Epidermal melanocyte (primary cell): ENCODE results near the gene SCAND1.
"Not testable (repeated sequence)": the region's sequence is repeated elsewhere in the genome, so short reads cannot be mapped to it uniquely, and the experiment has no call there.

Source experiments
- DNase-seq: peaks from one replicate; pipeline ENCODE4 v3.0.0; 2011; ENCODE audit warnings: low spot score; ENCODE audit not compliant: insufficient read length

Gene SCAND1

DNA sequence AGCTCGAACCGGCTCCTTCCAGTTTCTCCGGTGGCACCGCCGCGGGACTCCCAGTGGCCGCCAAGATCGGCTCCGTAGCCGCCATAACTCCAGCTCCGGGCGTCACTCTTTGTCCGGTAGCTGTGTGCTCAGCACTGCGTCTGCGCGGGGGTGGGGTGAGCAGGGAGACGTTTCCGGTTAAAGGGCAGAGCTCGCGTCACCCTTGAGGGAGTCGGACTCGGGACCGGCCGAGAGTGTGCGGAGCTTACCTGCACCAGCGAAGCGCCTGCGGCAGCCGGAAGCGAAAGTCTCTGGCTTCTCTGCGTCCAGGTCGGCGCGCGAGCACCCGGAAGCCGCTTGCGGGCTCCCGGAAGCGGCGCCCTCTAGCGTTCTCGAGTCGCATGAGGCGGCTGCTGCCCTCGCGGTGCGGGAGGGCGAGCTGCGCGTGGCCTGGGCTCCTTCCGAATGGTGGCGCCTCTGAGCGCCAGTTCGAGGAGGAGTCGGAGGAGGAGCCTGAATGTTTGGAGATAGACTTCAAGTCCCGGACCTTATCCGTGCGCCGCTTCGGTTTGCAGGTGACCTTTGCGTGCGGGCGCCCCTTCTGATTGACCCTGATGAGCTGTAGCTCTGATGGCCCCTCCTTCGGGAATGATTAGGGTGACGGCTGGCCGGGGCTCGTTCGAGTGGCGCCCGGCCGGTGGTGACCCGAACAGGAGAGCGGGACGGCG is at the start of gene SCAND1:
TSS of gene SCAND1 (minus strand) at position 303 of the 707 bp plus-strand sequence. CDS start at position 85, 218 bp downstream.
- DNase-seq = peak; percentile 96

DNA sequence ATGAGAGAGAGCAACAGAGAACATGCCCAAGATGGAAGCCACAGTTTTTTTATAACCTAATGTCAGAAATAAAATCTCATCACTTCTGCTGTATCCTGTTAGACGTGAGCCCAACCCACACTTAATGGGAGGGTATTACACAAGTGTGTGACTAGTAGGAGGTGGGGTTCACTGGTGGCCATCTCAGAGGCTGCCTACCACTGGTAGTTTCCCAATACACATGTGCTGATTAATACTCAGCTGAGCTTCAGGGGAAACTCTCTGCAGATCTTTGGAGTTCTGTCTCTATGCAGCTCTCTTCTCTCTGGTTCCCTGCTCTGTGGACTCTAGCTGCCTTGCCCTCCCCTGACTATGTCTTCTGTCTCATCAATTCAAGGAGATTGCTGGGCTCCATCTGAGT is 49.7 kb upstream of the SCAND1 start:
- no peak for DNase-seq

DNA sequence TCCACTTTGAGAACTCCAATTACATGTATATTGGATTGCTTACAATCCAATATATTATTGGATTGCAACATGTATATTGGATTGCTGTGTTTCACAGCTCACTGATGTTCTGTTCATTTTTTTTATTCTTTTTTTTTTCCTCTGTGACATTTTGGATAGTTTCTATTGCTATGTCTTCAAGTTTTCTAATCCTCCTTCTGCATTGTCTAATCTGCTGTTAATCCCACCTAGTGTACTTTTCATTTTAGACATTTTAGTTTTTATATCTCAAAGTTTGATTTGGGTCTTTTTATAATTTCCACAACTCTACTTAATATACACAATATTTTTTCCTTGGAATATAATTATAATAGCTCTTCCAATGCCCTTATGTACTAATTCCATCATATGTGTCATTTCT is 48.6 kb upstream of the SCAND1 start:
- no peak for DNase-seq

DNA sequence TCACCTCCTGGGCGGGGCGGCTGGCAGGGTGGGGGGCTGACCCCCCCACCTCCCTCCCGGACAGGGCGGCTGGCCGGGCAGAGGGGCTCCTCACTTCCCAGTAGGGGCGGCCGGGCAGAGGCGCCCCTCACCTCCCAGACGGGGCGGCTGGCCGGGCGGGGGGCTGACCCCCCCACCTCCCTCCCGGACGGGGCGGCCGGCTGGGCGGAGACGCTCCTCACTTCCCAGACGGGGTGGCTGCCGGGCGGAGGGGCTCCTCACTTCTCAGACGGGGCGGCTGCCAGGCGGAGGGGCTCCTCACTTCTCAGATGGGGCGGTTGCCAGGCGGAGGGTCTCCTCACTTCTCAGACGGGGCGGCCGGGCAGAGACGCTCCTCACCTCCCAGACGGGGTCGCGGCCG is 47.0 kb upstream of the SCAND1 start:
- not testable (repeated sequence) for DNase-seq

DNA sequence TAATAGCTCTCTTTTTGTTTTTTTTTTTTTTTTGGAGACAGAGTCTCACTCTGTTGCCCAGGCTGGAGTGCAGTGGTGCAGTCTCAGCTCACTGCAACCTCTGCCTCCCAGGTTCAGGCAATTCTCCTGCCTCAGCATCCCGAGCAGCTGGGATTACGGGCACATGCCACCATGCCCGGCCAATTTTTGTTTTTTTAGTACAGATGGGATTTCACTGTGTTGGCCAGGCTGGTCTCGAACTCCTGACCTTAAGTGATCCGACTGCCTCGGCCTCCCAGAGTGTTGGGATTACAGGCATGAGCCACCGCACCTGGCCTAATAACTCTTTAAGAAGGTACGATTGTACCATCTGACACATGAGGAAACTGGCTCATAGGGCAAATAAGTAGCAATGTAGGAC is 42.2 kb upstream of the SCAND1 start:
- not testable (repeated sequence) for DNase-seq

DNA sequence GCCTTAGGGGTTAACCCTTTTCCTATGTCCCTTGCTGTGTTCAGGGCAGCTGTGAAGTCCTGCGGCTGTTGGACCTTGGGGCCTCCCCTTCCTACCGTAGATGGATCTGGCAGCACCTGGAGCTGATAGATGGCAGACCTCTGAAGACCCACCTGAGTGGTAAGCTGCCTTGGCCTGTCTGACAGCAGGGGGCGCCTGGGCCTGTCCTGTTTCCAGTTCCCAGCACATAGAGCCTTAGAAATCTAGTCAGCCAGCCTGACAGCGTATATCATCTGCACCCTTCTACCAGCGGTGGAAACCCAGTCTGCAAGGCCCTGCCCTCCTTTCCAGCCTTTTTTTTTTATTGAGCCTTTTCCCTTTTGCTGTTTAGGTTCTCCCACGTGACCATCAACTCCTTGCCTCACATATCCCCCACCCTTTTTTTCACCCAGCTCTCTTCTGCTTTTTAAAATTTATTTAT is 40.7 kb upstream of the SCAND1 start:
- DNase-seq = peak; percentile 85

DNA sequence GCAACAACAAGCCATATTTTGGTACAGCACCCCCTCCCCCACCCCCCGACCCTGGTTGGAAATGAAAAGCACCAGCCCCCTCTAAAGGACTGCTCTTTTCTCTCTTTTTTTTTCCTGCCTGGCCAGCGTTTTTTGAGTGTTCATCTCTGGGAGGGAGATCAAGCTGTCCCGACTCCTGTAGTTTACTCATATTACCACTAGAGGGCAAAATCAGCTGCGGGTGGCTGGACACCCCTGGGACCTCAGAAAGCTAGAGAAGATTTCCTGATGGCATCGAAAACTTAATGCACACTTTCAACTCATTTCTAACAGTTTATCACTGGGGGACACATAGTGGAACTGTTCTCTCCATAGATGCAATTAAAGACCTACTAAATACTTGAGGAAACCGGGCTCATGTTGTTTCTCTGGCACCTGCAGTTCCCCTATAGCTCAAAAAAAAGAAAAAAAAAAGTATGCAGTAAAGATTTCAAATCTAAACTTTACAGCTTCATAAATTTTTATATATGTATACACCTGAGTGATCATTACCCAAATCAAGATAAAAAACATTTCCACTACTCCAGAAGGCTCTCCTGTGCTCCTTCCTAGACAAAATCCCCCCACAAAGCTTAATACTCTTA is 38.5 kb upstream of the SCAND1 start:
- peak; percentile 91 for DNase-seq

DNA sequence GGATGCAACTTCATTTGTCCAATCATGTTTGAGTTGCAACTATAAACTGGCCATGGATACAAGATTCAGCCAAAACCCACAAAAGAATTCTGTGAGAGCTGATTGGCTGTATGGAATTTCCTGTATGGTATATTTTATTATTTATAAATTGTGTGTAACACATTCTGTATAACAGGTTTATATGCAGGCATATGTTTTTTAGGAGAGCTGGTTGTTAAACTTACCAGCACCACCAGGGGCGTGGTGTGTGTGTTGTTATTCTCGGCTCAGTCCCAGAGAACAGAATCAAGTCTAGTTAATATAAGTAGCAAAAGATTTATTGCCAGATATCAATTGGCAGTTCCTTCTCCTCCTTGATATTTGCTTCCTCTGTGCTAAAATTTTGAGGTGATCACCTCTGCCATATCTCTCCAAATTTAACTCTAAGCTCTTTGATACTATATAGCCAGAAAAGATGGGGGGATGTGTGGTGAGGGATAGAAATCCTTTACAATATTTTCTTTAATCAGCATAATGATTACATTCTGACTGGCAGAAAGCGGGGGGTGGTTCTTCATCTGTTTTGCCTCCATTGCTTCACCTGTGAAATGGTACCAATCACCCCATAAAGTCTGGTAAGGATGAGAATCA is 37.0 kb upstream of the SCAND1 start:
- peak; percentile 31 for DNase-seq

DNA sequence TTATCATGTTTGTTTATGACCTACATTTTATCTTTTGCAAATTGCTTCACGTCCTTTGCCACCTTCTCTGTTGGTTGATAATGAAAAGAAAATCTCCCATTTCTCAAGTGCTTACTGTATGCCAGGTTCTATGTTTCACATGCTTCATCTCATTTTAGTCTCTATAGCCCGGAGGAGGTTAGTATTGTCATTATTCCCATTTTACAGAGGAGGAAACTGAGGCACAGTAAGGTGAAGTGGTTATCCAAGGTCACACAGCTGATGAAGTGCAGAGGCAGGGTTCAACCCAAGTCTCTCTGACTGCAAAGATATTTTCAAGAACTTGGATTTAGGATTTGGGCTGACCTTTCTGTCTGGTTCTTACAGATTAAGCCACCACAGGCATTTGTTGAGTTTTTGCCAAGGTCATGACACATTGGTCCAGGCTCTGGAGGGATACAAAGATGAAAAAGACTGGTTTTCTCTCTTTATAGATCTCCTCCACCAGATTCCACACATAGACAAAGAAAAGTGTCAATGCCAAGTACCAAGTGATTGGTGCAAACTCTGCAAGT is 34.7 kb upstream of the SCAND1 start:
- DNase-seq = no peak

DNA sequence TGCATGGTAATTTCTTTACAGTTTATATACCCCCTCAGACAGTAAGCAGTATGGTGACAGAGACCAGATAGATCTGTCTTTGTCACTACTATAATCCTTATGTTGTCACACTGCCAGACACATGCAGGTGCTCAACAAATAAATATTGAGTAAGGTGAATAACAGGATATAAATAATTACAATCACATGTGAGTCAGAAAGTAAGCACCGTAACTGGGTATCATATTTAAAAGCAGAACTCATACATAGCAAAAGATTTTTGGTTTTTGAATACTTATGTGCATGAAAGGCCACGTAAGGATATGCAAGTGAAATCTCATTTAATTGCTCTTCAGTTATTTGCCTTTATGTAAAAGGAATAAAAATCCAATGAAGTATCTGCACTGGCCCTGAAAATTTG is 31.5 kb upstream of the SCAND1 start:
- DNase-seq = no peak

DNA sequence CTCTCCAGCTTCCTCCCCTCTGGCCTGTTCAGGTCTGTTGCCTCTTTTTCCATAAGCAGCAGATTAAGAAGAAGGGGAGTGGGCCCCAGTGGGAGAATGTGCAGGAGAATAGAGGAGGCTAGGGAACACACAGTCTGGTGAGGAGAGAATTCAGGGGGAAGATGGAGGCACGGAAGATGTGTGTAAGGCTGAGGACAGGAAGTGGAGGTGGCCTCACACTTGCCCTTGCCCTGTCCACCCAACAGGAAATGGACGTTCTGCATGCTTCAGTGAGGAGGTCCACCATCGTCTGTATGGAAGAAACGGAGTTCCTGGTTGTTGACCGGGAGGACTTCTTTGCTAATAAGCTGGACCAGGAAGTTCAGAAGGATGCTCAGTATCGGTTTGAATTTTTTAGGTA is 30.1 kb upstream of the SCAND1 start:
- no peak for DNase-seq

DNA sequence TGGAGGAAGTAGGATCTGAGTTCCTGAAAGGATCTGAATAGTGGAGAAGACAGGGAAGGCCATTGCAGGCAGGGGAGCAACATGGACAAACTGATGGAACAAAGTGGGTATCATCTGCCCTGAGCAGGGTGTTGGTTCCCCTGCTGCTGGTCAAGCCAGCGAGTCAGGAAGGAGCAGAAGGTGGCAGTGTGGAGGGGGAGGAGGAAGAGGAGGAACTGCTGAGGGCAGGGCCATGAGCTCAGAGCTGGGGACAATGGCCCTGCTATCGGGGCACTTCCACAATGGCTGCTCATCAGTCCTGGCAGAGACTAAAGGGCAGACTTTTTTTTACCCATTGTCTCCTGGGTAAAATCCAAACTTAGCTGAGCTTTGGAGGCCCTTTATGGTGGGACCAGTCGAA is 27.7 kb upstream of the SCAND1 start:
- no peak for DNase-seq

DNA sequence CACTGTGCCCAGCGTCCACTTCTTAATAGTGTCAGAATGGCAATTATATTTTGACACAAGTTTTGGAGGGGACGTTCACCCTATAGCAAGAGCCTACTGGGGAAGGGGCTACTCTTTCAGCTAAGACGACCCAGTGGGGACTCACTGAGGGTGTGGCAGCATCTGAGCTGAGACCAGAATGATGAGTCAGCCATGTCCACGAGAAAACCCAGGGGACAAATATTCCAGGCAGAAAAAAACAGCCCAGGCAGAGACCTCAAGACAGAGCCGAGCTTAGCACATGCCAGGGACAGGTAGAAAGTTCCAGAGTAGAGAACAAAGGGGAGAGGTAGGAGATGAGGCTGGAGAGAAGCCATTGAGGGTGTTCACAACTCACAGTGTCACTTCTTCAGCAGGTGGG is 25.2 kb upstream of the SCAND1 start:
- no peak for DNase-seq

DNA sequence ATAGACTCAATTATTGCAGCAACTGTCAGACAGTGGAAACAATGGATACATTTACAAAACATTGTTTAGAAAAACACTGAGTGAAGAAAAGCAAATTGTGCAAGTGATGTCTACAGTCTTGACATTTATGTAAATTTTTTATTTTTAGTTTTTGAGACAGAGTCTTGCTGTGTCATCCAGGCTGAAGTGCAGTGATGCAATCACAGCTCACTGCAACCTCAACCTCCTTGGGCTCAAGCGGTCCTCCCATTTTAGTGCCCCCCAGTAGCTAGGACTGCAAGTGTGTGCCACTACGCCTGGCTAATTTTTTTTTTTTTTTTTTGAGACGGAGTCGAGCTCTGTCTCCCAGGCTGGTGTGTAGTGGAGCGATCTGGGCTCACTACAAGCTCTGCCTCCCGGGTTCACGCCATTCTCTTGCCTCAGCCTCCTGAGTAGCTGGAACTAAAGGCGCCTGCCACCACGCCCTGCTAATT is 23.8 kb upstream of the SCAND1 start:
- no peak for DNase-seq

DNA sequence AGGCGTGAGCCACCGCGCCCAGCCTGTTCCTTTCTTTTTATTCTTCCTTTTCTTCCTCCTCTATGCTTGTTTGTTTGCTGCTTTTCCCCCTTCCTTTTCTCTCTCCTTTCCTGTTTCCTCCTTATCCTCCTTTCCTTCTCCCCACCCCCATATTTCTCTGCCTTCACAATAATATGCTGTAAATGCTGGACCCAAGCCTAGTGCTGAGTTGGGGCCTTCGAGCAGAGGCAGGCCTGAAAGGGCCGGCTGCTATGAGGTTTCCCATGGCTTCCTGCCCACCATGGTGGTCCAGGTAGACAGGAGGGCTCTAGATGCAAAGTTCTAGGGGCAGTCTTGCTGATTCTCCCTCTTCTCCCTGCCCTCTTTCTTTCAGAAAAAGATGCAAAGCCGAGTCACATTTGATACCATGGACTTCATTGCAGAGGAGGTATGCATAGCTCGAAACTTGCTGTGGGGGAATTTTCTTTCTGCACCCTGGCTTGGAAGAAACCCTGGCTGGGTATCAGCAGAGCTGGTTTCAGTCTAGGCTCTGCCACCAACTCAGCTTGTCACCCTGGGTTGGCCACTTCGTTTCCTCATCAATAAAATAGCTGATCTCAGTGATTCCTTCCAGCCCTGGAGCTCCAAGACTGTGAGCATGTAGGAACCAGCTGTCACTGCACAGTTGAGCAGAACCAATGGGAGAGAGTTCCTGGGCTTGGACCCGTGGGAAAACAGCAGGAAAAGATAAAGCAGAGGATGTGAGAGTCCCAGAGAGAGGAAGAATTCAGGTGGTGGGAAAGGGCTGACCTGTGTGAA is 21.5 kb upstream of the SCAND1 start:
- DNase-seq = no peak

DNA sequence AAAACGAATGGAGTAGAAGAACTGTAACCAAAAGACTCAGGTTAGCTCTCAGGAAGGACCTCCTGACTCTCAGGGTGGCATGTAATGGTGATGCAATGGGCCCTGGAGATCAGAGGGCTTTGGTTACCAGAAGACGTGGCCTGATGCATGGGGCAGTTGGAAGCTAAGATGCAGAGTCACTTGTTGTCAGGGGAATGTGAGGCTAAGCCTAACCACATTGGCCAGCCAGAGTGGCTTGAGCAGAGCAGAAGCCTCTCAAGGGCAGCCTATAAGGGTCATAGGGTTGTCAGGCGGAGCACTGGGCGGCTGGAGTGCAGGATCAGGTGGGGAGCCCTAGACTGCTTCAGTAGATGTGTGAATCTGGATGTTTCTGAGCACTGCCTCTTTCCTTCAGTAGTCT is 20.0 kb upstream of the SCAND1 start:
- no peak for DNase-seq

DNA sequence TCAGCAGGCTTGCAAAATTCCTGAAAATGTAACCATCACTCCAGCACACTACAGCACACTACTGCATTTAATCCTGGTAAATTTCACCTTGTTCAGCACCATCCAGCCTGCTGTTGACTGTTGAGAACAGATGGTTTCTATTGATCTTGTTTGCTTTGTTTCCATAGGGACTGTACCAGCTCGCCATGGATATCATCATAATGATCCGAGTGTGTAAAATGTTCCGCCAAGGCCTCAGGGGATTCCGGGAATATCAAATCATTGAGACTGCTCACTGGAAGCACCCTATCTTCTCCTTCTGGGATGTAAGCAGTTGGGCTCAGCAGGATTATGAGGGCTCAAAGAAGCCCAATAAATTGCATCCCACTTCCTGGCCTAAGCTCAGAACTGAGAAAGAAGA is 18.2 kb upstream of the SCAND1 start:
- no peak for DNase-seq

DNA sequence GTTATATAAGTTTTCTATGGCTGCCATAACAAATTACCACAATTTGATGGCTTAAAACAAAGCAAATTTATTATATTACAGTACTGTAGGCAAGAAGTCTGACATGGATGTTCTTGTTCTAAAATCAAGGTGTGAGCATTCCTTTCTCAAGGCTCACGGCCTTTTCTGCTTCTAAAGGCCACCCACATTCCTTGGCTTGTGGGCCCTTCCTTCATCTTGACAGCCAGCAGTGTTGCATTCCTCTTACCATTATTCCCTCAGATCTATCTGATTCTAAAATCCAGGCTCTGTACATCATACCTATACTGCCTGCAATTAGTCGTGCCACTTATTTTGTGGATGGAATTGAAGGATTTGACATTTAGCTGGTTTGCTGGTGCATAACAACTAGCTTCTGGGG is 17.7 kb upstream of the SCAND1 start:
- no peak for DNase-seq

DNA sequence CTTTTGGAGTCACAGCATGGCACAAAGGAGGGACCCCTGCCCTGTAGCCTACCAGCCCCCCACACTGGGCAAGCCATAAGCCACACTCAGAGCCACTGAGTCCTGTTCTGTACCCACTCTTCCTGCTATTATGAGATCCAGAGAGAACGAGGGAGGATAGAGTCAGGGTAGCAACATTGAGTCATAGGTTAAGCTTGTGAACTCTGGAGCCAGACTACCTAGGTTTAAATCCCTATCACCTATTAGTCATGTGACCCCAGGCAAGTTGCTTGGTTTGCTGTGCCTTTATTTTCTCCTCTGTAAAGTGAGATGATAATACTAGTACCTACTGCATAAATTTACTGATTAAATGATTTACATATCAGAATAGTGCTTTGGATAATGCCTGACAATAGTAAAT is 14.6 kb upstream of the SCAND1 start:
- no peak for DNase-seq

DNA sequence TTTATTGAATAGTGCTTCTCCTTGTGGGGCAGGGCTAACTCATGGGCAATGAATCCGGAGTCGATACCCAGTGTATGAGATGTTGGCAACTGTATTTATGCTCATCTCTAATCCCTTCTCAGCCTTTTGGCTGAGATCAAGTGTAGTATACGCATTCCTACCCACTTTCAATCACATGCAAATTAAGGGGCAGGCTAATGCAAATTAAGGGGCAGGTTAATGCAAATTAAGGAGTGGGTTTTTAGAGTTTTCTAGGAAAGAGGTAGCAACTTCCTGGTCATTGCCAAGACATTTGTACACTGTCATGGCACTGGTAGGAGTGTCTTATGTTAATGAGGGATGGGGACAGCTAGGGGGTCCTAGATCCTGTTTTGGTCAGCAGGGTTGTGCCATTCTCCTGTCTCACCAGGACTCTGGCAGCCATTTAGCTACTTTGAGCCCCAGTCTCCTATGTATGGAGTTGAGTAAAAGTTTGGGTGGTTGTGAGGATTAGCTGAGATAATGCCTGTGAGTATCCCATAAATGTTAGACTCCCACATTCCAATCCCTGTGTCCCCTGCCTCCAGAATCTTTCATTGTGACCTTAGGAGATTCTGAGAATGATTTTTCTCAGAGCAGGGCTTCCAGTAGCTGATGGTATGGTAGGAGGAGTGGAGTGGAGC is 13.8 kb upstream of the SCAND1 start, which contains the start of gene CNBD2:
TSS of gene CNBD2 (plus strand) at position 612 of the 662 bp plus-strand sequence. CDS start 173 bp downstream, outside the sequence.
- DNase-seq = no peak

DNA sequence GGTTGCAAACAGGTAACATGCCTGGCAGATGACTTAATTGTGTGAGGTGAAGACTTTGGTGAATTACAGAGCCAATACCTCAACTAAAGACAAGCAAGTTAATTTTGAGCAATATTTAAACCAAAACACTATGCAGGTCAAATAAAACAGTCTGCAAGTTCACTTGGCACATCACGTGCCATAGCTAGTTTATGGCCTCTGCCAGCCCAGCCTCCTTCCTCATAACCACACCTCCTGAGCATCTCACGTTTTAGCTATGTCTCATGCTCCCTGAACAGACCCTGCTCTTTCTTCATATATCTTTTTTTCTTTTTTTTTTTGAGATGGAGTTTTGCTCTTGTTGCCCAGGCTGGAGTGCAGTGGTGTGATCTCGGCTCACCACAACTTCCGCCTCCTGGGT is 9.6 kb upstream of the SCAND1 start:
- no peak for DNase-seq
